ENCODE results near the gene COX4I2. TPM values are rescaled to one million over a fixed set of nuclear protein-coding genes. Genes with fewer than 3 reads are reported as not detected.
A peak's percentile ranks its signal among the peaks of the same experiment; 100 is the strongest.

The COX4I2 gene
- polyA plus RNA-seq, 3 donors, result 2.6 to 36.0 (median 9.3) TPM

DNA sequence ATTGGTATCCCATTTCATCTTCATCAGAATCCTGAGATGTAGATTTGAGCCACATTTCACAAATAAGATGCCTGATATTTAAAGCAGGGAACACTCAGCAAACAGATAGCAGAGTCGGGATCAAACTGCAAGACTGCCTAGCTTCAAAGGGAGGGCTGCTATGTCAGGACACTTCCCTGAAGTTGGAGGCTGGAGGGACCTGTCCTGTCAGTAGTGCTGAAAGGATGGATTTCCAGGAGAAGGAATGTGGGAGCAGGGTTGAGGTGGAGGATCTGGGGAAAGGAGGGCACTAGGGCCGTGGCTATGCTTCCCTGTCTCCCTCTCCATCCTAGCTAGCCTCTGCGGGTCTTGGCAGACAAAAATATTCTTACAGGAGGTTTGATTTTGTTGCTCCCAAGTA lies 32.2 kb downstream of the COX4I2 start:
- 33 to 61% (median 57%) methylated on average over 3 of the region's 3 CpGs for WGBS, 3 donors
- H3K27ac ChIP-seq (ENCODE audit: low read depth, low read length), result no peak overlapping the region

DNA sequence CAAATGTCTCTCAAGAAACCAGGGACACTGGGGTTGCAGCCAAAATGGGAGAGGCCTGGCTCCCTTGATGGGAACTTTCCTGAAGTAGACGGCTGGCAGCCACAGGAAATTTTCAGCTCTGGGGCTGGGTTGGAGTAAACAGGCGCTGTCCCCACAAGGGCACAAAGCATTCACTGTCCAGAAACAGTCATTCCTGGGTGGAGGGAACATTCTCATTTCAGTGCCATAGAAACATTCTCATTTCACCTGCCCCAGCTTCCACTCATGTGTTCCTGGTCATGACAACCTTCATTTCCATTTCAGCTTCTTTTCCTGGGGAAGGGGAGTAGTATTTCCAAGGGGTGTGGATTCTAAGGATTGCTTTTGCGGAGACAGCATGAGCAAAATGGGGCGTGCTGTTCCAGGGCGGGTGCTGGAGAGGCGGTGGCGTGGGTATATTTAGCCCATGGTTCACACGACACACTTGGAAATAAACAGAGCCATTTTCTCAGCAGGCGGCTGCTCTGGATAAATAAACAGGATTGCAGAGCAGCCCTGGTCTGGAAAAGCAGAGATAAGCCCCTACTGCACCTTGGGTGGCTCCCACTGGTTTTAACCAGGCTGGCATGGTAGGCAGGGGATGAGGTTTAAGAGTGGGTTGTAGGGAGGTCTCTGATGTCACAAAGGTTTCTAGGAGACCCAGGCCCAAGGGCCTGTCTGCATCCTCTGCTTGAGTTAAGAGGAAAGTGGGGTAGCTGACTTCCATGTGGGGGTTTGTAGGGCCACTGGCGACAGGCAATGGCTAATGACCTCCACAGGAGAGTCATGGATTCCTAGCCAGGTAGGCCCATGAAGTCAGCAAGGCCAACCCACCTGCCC lies 32.9 kb downstream of the COX4I2 start:
- peak overlapping the region; percentile 72 for H3K27ac ChIP-seq (ENCODE audit: low read depth, low read length)
- WGBS, 3 donors, result 24 to 65% (median 55%) methylated on average over 10 of the region's 10 CpGs

DNA sequence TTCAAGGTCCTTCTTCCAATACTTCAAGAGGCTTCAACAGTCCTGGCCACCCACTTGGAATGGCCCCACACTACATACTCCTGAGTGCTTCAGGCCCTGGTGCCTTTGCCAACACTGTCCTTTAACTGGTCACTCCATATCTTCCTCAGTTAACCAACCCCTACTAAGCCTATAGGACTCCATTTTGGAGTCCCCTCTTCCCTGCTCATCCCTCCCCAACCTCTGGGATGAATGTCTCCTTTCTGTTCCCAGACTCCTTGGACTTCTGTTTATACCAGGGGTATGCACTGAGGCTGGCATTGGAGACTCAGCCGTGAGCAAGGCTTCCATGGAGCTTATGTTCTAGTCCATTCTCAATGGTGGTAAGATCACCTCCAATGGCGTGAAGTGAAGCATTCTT lies 33.6 kb downstream of the COX4I2 start:
- no peak overlapping the region for H3K27ac ChIP-seq (ENCODE audit: low read depth, low read length)
- WGBS, 3 donors, result 91 to 98% (median 94%) methylated on average over 2 of the region's 2 CpGs

DNA sequence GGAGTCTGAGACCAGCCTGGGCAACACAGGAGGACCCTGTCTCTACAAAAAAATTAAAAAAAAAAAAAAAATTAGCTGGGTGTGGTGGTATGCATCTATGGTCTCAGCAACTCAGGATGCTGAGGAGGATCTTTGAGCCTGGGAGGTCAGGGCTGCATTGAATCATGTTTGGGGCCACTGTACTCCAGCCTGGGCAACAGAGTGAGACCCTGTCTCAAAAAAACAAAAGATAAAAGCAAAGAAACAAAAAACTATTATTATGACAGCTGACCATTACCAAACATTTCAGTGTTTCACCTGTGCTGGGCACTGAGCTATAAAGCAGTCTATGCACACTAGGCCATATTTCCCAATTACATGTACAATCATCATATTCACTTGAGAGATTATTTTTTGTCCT lies 35.7 kb downstream of the COX4I2 start:
- no peak overlapping the region for H3K27ac ChIP-seq (ENCODE audit: low read depth, low read length)

DNA sequence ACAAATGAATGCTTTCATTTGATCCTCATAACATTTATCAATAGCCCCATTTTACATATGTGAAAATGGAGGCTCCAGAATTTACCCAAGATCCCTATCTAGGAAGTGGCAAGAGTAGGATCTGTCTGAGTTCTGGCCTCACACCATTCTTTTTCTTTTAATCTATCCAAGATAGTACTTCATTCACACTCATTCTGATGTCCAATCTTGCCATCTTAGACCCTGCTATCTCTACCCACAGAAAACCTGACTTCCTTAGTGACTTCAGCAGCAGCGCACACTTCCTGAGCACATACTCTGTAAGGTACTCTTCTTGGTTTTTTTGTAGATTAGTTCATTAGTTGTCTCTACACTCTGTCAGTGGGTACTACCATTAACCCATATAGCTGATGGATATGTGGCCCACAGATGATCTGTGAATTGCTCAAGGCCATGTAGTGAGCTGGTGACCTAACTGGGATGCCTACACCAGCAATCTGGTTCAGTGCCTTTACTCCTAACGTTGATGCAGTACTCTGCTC lies 36.3 kb downstream of the COX4I2 start:
- WGBS, 3 donors, result 44 to 59% (median 58%) methylated on average over 2 of the region's 2 CpGs
- H3K27ac ChIP-seq (ENCODE audit: low read depth, low read length), result no peak overlapping the region

DNA sequence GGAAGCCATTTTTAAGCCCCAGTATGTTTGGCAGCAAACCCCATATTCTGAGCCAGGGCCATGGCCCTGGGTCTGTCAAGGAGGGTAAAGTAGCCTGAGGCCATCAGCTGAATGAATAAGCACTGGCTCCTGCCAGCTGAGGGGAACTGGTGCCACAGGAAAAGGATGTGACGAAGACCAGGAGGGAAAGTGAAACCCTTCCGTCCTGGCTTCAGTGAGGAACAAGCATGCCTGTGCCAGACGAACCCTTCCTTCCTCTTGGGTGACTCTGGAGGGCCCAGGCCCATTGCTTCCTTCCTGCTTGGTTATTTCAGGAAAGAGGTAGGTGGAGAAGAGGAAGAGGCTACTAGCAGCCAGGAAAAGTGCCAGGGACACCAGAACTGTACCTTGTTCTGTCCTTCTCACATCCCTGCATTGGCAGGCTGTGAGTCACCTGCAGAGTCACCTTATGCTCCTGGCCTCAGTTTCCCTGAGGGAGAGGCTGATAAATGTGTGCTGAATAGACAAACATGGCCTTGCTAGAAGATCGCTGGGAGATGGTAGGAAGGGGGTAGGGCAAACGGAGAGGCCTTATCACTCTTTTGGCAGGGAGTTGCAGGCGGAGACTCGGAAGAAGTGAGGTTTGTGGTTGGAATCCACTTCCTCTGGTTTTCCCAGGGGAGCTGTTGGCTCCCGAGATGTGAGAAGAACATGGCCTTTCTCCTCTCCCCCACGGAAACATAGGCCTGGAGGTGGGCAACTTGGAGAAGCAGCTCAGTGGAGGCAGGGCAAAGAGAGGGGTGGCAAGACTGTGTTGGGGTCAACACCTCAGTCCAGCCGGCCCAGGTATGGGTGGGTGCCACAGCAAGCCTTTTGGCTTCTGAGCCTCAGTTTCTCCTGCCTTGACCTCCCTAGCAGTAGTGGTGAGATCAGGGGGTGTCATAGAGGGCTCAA lies 37.4 kb downstream of the COX4I2 start:
- H3K27ac ChIP-seq (ENCODE audit: low read depth, low read length), result peak overlapping the region; percentile 45
- 10 to 38% (median 10%) methylated on average over 10 of the region's 10 CpGs for WGBS, 3 donors

DNA sequence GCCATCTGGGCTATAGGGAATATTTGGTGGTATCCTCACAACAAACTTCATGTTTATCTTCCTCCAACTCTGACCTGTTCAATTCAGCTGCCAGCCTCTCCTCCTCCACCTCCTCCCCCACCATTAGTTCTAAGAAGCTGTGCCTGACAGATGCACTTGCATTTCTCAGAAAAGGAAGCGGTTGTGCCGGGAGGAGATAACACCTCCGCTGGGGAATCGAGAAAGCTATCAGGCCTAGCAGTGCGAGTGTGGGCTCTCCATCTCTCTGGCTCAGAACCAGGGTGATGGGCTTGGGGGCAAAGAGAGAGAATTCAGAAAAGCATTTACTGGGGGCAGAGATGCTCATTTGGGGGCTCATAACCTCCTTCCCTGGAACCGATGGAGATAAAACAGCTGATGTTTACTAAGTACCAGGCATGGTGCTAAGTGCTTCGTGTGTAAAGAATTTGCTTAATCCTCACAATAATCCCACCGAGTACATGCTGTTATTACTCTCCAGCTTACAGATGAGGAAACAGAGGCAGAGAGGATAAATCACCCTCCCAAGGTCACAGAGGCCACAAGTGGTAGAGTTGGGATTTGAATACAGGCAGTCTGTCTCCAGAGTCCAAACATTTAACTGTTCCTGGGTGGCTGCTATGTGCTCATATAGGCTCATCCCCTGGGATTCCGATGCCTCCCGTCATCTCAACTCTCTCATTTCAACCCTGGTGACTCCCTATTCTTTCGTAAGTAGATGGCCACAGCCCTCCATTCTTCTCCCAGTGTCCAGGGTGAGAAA lies 38.3 kb downstream of the COX4I2 start:
- WGBS, 3 donors, result 37 to 62% (median 45%) methylated on average over 11 of the region's 11 CpGs
- H3K27ac ChIP-seq (ENCODE audit: low read depth, low read length), result peak overlapping the region; percentile 45

DNA sequence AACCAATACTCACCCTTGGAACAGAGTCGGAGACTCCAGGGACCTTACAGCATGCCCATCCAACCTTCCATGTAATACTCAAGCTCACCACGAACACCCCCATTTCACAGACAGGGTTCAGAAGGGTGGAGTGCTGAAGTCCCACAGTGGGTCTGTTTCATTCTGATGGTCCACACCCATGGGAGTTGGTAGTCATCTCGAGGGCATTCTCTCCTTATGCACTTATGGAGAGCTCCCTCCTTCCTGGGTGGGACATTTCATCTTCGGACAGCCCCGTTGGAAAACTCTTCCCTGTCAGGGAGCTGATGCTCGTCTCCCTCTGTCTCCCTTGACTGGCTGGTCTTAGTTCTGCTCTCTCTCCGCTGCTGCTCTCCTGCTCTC lies 38.9 kb downstream of the COX4I2 start:
- WGBS, 3 donors, result 82 to 95% (median 83%) methylated on average over 7 of the region's 7 CpGs
- no peak overlapping the region for H3K27ac ChIP-seq (ENCODE audit: low read depth, low read length)

DNA sequence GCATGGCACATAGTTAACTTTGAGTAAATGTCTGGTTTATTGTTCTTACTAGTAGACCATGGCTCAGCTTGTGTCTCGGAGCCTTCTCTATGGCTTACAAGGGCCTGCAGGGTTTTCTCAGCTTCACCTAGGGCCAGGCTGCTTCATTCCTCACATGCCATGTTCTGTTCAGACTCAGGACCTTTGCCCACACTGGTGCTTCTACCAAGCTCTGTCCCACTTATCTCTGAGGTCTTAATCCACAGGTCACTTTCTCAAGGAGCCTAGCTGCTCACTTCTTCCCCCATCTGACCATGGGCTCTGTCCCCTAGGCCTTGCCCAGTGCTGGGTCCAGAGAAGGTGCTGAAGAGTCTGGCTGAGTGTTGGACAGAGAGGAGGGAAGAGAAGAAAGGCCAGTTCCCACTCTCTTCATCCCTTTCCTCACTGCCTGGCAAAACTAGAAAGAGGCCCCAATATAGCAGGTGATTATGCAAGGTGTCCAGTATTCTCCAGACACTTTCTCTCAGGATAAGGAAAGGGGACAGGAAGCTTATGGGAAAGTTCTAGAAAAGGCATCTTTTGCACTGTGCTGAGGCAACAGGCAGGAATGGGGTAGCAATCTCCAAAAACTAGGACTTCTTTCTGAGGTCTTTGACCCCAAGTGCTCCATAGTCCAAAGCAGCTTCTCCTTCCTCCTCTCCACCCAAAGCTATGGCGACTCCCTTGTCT lies 40.0 kb downstream of the COX4I2 start:
- H3K27ac ChIP-seq (ENCODE audit: low read depth, low read length), result no peak overlapping the region
- WGBS, 3 donors, result 91 to 98% (median 92%) methylated on average over 2 of the region's 2 CpGs

DNA sequence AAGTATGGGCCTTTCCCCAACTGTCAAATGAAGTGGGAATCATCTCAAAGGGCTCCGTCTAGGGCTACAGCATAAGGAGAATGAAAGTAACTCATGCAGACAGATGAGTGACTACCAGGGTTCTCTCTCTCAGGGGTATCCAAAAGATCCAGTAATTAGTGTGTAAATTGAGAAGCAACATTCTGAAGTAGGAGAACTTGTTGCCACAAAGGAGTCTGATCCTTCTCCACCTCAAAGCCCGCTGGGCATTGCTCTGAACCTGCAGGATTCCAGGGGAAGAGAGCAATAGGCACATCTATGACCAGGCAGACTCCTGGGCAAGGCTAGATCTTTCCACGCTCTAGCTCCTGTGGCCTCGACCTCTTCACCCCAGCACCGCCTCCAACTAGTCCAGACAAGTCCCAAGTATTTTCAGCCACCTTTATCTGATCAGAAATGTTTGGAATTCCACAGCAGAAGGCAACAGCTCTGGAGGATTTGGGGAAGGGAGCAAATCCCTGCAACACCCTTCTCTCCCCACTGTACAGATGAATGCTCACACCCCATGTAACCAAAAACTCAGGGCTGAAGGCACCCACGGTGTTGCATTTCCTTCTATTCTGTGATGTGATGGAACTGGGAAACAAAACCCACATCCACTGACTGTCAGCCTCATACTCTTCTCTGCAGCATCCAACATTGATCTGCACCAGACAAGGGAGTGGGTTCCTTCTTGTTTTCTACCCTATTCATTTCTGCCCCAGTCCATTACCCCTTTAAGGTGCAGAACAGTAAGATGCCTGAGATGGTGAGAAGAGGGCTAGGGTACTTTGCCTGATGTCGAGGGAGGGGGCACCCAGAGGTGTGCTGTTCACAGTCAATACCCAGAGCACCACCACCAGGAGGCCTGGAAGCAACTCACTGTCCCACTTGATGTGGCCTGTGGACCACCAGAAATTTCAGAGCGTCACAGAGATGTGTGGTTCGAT lies 41.0 kb downstream of the COX4I2 start:
- 69 to 83% (median 83%) methylated on average over 9 of the region's 9 CpGs for WGBS, 3 donors
- no peak overlapping the region for H3K27ac ChIP-seq (ENCODE audit: low read depth, low read length)

DNA sequence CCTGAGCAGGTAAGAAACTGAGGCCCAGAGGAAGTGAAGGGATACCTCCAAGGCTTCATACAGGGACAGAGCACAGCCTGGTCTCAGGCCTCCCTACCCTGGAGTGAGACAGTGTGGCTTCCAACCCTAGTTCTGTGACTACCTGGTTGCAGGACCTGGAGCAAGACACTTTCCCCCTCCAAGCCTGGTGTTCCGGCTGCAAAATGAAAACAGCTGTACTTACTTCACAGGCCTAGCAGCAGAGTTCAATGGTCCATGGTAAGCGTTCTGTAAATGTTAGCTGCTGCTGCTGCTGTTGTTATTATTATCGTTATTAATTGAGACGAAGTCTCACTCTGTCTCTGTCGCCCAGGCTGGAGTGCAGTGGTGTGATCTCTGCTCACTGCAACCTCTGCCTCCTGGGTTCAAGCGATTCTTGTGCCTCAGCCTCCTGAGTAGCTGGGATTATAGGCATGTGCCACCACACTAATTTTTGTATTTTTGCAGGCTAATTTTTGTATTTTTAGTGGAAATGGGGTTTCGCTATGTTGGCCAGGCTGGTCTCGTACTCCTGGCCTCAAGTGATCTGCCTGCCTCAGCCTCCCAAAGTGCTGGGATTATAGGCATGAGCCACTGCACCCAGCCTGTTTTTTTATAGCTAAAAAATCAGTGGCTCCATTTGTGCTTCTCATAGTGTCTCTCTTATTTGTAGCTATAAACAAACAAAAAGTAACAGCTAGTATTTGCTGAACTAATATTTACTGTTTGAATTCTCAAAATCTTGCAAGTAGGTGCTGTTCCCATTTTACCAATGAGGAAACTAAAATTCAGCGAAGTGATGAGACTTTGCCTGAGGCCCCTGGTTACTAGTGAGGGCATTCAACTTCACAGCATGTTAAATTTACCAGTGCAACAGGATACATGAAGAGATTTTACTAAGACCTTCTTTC lies 41.9 kb downstream of the COX4I2 start:
- WGBS, 3 donors, result 80 to 91% (median 87%) methylated on average over 9 of the region's 9 CpGs
- H3K27ac ChIP-seq (ENCODE audit: low read depth, low read length), result no peak overlapping the region

DNA sequence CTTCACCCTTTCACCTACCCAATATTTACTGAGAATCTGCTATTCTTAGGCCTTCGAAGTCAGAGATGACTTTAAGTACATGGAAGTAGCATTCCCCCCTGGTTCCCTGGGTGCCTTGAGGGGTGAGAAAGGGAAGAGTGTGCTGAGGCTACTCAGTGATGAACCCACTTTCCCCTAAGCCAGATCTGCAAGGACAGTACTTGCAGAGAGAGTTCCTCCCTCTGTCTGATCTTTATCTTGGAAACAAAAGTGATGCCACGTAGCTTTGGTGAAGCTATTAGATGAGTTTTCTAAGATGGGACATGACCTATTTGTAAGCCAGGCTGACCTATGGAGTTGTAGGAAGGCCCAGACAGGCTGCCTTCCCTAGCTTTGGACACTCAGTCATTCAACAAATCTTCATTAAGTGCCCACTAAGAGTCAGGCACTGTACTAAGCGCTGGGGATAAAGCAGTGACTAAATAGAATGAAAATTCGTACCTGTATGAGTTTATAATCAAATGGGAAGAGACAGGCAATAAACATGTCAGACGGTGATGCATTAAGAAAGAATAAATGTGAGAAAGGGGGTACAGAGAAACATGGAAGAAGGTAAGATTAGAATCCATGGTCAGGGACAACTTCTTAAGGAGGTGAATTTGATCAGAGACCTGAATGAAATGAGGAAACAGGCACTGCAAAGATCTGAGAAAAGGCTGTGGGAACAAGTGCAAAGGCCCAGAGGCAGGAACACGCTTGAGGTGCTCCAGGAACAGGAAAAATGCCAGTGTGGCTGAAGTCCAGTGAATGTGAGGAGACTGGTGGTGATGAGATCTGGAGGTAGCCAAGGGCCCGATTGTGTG lies 42.8 kb downstream of the COX4I2 start:
- H3K27ac ChIP-seq (ENCODE audit: low read depth, low read length), result no peak overlapping the region
- WGBS, 3 donors, result 80 to 88% (median 80%) methylated on average over 7 of the region's 7 CpGs

DNA sequence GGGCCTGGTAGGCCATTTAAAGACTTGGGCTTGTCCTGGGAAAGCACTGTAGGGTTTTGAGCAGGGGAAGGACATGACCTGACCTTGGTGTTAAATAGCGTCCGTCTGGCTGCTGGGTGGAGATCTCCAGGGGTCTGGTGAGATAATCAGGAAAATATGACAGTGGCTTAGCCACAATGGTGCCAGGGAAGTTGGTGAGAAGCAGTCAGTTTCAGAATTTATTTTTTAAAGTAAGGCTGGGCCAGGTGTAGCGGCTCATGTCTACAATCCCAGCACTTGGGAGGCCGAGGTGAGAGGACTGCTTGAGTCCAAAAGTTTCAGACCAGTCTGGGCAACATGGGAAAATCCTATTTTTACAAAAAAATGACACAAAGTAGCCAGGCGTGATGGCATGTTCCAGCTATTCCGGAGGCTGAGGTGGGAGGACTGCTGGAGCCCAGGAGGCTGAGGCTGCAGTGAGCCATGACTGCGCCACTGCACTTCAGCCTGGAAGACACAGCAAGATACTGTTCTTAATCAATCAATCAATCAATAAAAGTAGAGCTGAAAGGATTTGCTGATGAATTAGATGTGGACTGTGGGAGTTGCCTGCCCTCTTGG lies 43.5 kb downstream of the COX4I2 start:
- WGBS, 3 donors, result 82 to 89% (median 86%) methylated on average over 7 of the region's 7 CpGs
- H3K27ac ChIP-seq (ENCODE audit: low read depth, low read length), result no peak overlapping the region

DNA sequence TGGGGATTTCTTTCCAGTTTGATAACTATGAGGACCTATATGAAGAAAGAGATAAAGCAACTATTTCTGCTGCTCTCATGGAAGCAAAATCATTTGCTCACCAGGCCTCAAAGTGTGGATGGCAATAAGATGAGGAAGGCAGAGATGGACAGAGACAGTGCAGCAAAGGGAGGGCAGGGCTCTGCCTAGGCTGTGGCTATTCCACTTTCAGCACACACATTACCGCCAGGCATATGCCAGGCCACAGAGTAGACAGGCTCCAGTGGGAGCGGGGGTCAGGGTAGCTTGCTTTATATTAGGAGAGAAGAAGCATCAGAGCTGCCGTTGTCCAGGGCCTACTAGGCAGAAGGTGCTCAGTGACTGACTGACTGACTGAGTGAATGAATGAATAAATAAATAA lies 44.1 kb downstream of the COX4I2 start:
- WGBS, 3 donors, result 94 to 96% (median 95%) methylated on average over 3 of the region's 3 CpGs
- no peak overlapping the region for H3K27ac ChIP-seq (ENCODE audit: low read depth, low read length)

DNA sequence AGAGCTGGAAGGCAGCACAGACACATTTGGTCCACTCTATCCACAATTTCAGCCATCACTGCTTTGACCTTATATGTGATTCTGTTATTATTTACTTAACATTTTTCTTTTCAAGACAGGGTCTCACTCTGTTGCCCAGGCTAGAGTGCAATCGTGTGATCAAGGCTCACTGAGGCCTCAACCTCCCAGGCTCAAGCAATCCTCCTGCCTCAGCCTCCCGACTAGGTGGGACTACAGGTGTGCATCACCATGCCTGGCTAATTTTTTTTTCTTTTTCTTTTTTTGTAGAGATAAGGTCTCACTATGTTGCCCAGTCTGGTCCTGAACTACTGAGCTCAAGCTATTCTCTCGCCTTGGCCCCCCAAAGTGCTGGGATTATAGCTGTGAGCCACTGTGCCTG lies 44.6 kb downstream of the COX4I2 start:
- H3K27ac ChIP-seq (ENCODE audit: low read depth, low read length), result no peak overlapping the region
- WGBS, 3 donors, result 91 to 96% (median 94%) methylated on average over 3 of the region's 3 CpGs

Measured in adipose tissue (tissue), 3 donors.